Activated naive CD4-positive, alpha-beta T cell treated with anti-CD3 and anti-CD28 coated beads, Interleukin-2, amount 10 ng/mL, durations not matched to agents 7 days and 5 days (primary cell): Measurements from ENCODE around the gene SCAPER.
"Not testable (repeated sequence)": the region's sequence is repeated elsewhere in the genome, so short reads cannot be mapped to it uniquely, and the experiment has no call there.

Experiments used
- CTCF ChIA-PET: fragments of 350-600 bp; sonication (Branson Sonifier 250); formaldehyde crosslinking; loops from one replicate; lab custom pipeline; 2021; ENCODE audit warnings: antibody characterized with exemption; lab: Charles Lee
- DNase-seq: peaks from one replicate; pipeline ENCODE4 v3.0.0-alpha.2; 2020
- H3K27ac Mint-ChIP-seq: one replicate; pipeline ENCODE4 v1.8.0; 2021; ENCODE audit warnings: mild to moderate bottlenecking, moderate library complexity, mixed read lengths
- H3K27me3 Mint-ChIP-seq: one replicate; pipeline ENCODE4 v1.8.0; 2021; ENCODE audit warnings: mild to moderate bottlenecking, mixed read lengths
- H3K36me3 Mint-ChIP-seq: one replicate; pipeline ENCODE4 v1.8.0; 2021; ENCODE audit warnings: mixed read lengths
- H3K4me1 Mint-ChIP-seq: one replicate; pipeline ENCODE4 v1.8.0; 2021; ENCODE audit warnings: mixed read lengths
- H3K4me3 Mint-ChIP-seq: one replicate; pipeline ENCODE4 v1.8.0; 2021; ENCODE audit warnings: mild to moderate bottlenecking, moderate library complexity, mixed read lengths
- H3K9me3 Mint-ChIP-seq: one replicate; pipeline ENCODE4 v1.8.0; 2021; ENCODE audit warnings: mixed read lengths

SCAPER gene

DNA sequence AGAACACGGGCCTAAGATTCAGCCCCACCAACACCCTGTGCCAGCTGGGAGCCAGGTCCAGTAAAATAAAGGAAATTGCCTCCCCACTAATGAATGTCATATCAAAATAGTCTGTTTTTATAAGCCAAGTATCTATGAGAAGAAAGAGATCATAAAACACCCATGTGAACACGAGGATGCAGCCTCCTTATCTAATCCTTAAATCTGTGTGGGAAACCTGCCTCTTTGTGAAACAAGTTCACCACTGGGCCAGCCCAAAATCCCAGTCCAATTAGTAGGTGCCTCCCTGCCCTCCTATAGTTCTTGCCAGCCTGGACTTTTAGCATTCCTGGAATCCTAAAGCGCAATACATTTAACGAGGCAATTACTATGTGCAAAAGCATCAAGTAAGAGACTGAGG is 42.0 kb downstream of the SCAPER start:
- H3K27ac Mint-ChIP-seq = no peak overlapping the region
- H3K36me3 Mint-ChIP-seq = peaks cover 1% of the 10 kb centered on the region
- H3K4me1 Mint-ChIP-seq = peaks cover 11% of the 10 kb centered on the region
- H3K27me3 Mint-ChIP-seq = no peaks in the 10 kb centered on the region
- no peak overlapping the region for H3K4me3 Mint-ChIP-seq
- CTCF ChIA-PET = no interaction called here
- H3K9me3 Mint-ChIP-seq = no peaks in the 10 kb centered on the region
- no peak for DNase-seq

DNA sequence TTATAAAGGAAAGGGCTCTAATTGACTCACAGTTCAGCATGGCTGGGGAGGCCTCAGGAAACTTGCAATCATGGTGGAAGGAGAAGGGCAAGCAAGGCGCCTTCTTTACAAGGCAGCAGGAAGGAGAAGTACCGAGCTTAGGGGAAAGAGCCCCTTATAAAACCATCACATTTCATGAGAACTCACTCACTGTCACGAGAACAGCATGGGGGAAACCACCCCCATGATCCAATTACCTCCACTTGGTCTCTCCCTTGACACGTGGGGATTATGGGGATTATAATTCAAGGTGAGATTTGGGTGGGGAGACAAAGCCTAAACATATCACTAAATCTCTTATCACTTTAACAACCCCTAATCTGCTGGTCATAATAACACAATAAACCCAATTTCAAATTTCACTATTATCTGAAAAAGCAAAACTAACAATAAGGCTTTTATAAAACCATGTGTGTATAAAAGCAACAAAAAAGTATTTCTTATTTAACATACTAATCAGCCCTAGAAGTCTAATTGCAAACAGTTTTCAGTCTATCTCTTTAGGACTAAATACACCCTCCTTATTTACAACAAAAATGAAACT is 43.2 kb downstream of the SCAPER start:
- Mint-ChIP-seq H3K9me3 (no peaks in the 10 kb centered on the region), H3K27ac (no peak overlapping the region), H3K4me1 (peaks cover 11% of the 10 kb centered on the region), H3K27me3 (no peaks in the 10 kb centered on the region), H3K36me3 (peaks cover 1% of the 10 kb centered on the region), H3K4me3 (no peak overlapping the region)
- DNase-seq = no peak
- CTCF ChIA-PET = interaction anchor here (0.7 kb wide), 1 partner anchor 218 kb away, joined by 3 read pairs; no protein-coding TSS in a partner anchor

DNA sequence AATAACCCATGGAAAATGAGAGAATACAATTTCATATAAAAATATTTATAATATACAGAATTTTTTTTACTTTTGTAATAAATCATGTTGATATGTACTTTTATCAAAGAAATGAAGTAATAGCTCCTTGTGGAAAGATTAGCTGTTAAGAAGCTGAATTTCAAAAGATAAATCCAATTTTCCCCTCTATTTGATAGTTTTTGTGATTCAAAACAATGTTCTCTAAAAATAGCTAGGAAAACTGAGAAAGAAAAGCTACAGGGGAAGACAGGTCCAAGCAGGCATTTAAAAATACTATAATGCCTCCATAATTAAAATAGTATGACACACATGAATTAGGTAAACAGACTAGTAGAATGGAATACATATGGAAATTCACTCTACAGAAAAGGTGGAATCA is 44.9 kb downstream of the SCAPER start:
- CTCF ChIA-PET = no interaction called here
- DNase-seq = no peak

DNA sequence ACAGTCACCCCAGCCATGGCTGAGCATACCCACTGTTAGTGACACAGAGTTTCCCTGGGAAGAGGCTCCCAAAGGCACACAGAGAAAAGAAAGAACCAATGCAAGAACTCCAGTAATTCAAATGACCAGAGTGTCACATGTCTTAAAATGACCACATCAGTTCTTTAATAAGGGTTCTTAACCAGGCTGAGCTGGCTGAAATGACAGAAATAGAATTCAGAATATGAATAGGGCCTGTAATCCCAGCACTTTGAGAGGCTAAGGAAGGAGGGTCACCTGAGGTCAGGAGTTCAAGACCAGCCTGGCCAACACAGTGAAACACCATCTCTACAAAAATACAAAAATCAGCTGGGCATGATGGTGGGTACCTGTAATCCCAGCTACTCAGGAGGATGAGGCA is 54.8 kb downstream of the SCAPER start:
- DNase-seq, H3K27ac Mint-ChIP-seq, H3K27me3 Mint-ChIP-seq, H3K4me1 Mint-ChIP-seq, H3K4me3 Mint-ChIP-seq, CTCF ChIA-PET: not testable (repeated sequence)
- Mint-ChIP-seq H3K36me3 (peaks cover 65% of the 10 kb centered on the region), H3K9me3 (peaks cover 29% of the 10 kb centered on the region)

More for the DNA sequence above, 44.9 kb downstream of the SCAPER start:
- Mint-ChIP-seq H3K27me3 (no peaks in the 10 kb centered on the region), H3K36me3 (peaks cover 11% of the 10 kb centered on the region), H3K4me1 (peaks cover 2% of the 10 kb centered on the region), H3K27ac (no peak overlapping the region), H3K4me3 (no peak overlapping the region), H3K9me3 (peaks cover 2% of the 10 kb centered on the region)

GRCh38 chr15:76846782-76847181 is 58.4 kb downstream of the SCAPER start:
- peaks cover 33% of the 10 kb centered on the region for H3K36me3 Mint-ChIP-seq
- peaks cover 10% of the 10 kb centered on the region for H3K9me3 Mint-ChIP-seq
- H3K27ac Mint-ChIP-seq = no peak overlapping the region
- no peaks in the 10 kb centered on the region for H3K4me1 Mint-ChIP-seq
- CTCF ChIA-PET = no interaction called here
- DNase-seq = no peak
- no peaks in the 10 kb centered on the region for H3K27me3 Mint-ChIP-seq
- no peak overlapping the region for H3K4me3 Mint-ChIP-seq

- CTCF ChIA-PET = no interaction called here
Measured at GRCh38 chr15:76844096-76844495, 61.0 kb downstream of the SCAPER start.

DNA sequence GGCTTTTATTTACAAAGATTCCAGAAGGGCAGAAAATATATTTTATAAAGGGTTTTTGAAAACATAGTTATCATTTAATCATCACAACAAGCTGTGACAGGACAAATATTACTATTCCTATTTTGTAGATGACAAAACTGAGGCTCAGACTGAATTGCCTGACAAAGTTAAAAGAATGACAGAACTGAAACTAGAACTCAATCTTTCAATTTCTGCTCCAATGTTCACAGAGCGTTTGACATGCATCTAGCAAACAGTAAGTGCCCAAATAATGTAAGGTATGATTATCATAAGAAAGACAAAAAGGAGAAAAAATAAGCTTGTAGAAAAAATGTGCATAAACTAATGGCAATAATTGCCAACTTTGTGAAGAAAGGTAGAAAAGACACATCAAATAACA is 61.9 kb downstream of the SCAPER start:
- H3K9me3 Mint-ChIP-seq = no peaks in the 10 kb centered on the region

More at GRCh38 chr15:76844096-76844495, 61.0 kb downstream of the SCAPER start:
- no peaks in the 10 kb centered on the region for H3K4me1 Mint-ChIP-seq
- no peaks in the 10 kb centered on the region for H3K27me3 Mint-ChIP-seq
- H3K36me3 Mint-ChIP-seq = peaks cover 10% of the 10 kb centered on the region
- H3K9me3 Mint-ChIP-seq = no peaks in the 10 kb centered on the region
- no peak overlapping the region for H3K27ac Mint-ChIP-seq
- no peak for DNase-seq
- no peak overlapping the region for H3K4me3 Mint-ChIP-seq

DNA sequence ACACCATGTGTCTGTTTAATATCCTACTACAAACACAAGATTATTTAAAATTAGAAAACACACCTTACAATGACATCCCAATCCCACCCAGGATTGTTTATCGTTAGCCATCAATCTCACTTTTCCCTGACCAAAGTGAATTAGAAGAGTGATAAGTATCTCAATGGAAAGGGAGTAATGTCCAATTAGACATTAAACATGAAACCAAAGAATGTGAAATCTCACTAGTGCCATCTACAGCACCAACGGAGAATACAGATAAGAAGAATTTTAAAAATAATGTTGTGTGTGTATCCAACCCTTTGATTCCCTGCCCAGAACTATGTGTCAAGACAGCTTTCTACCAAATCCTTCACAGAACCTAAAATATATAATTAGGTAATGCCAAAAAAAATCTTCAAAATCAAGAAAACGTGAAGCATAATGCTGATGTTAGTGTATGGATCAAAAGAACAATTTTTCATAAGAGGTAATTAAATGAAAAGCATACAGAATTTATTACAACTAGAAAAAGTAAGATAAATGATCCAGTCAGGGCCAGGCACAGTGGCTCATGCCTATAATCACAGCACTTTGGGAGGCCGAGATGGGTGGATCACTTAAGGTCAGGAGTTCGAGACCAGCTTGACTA is 64.2 kb downstream of the SCAPER start:
- no peak overlapping the region for H3K4me3 Mint-ChIP-seq
- no peak overlapping the region for H3K27ac Mint-ChIP-seq
- CTCF ChIA-PET = interaction anchor here (1.1 to 1.5 kb wide), 2 partner anchors 25 to 650 kb away, joined by 3 read pairs; no protein-coding TSS in a partner anchor
- DNase-seq = no peak
- peaks cover 8% of the 10 kb centered on the region for H3K36me3 Mint-ChIP-seq
- H3K27me3 Mint-ChIP-seq = no peaks in the 10 kb centered on the region
- no peaks in the 10 kb centered on the region for H3K4me1 Mint-ChIP-seq
- H3K9me3 Mint-ChIP-seq = peaks cover 5% of the 10 kb centered on the region

More for the DNA sequence above, 61.9 kb downstream of the SCAPER start:
- Mint-ChIP-seq H3K27me3 (no peaks in the 10 kb centered on the region), H3K36me3 (peaks cover 8% of the 10 kb centered on the region), H3K27ac (no peak overlapping the region), H3K4me1 (no peaks in the 10 kb centered on the region), H3K4me3 (no peak overlapping the region)
- DNase-seq = no peak
- CTCF ChIA-PET = interaction anchor here (0.9 kb wide), 1 partner anchor 79 kb away, joined by 3 read pairs; no protein-coding TSS in a partner anchor

DNA sequence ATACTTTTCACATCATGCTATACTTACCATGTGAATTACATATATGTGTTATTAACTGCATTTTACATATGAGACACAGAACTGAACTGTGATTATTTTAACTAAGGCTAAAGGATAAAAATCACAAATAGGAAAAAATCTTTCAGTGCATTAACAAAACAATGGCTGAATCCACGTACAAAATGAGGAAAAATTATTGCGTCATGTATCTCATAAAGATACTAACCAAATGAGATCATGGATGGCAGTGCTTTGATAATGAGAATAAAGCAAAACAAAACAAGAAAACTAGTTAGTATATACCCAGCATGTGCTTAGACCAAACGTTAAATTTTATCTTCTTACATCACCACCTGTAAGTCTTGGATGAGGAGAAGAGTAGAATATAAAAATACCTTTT is 66.0 kb downstream of the SCAPER start:
- no peak for DNase-seq
- peaks cover 10% of the 10 kb centered on the region for H3K9me3 Mint-ChIP-seq
- no peak overlapping the region for H3K27ac Mint-ChIP-seq
- H3K4me3 Mint-ChIP-seq = no peak overlapping the region
- CTCF ChIA-PET = interaction anchor here (0.7 kb wide), 1 partner anchor 603 kb away, joined by 3 read pairs; no protein-coding TSS in a partner anchor
- H3K36me3 Mint-ChIP-seq = peaks cover 14% of the 10 kb centered on the region
- H3K27me3 Mint-ChIP-seq = no peaks in the 10 kb centered on the region
- H3K4me1 Mint-ChIP-seq = no peaks in the 10 kb centered on the region

DNA sequence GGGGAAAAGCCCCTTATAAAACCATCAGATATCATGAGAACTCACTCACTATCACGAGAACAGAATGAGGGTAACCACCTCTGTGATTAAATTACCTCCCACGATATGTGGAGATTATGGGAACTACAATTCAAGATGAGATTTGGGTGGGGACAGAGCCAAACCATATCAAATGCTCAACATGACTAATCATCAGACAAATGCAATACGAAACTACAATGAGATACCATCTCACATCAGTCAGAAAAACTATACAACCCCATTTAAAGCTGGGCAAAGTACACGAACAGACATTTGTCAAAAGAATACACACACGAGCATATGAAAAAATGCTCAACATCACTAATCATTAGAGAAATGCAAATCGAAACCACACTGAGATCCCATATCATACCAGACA is 67.7 kb downstream of the SCAPER start:
- Mint-ChIP-seq H3K27ac (no peak overlapping the region), H3K27me3 (no peaks in the 10 kb centered on the region), H3K4me1 (no peaks in the 10 kb centered on the region), H3K4me3 (no peak overlapping the region), H3K9me3 (peaks cover 21% of the 10 kb centered on the region), H3K36me3 (peaks cover 27% of the 10 kb centered on the region)
- no peak for DNase-seq
- CTCF ChIA-PET = interaction anchor here (0.9 kb wide), 1 partner anchor 16 kb away, joined by 3 read pairs; no protein-coding TSS in a partner anchor

DNA sequence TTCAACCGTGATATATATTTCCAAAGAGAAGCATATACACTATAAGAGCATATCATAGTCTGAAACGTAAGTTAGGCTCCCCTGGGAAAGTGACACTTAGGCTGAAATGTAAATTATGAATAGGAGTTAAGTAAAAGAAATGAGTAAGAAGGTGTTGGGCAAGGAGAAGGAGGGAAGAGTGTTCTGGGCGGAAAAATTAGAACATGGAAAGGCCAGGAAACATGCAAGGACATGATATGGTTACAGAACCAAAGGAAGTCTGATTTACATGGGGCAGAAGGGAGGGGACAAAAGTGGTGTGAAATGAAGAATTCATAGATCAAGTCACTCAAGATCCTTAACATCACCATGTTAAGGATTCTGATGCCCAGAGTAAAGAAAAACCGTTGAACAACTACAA is 75.2 kb downstream of the SCAPER start:
- H3K9me3 Mint-ChIP-seq = peaks cover 16% of the 10 kb centered on the region
- DNase-seq = no peak
- CTCF ChIA-PET = no interaction called here
- H3K27ac Mint-ChIP-seq = no peak overlapping the region
- H3K4me1 Mint-ChIP-seq = no peaks in the 10 kb centered on the region
- H3K36me3 Mint-ChIP-seq = peaks cover 20% of the 10 kb centered on the region
- no peak overlapping the region for H3K4me3 Mint-ChIP-seq
- no peaks in the 10 kb centered on the region for H3K27me3 Mint-ChIP-seq

DNA sequence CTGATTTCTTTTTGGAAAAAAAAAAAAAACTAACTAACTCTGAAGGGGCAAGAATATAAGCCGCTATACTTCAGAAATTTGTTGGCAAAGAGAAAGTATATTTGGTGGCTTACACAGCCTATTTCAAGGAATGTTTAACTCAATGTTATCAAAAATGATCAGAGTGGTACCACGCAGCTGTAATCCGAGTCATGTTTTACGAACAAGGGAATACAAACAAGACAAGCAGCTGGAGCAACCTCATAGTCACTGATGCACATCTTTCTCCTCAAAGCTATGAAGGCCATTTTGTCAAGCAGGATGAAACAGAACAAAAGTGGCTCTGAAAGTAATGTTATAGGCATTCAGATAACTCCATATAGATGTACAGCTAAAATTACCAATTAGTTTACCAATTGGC is 81.2 kb downstream of the SCAPER start:
- no peak overlapping the region for H3K4me3 Mint-ChIP-seq
- peaks cover 4% of the 10 kb centered on the region for H3K36me3 Mint-ChIP-seq
- DNase-seq = no peak
- CTCF ChIA-PET = no interaction called here
- H3K27ac Mint-ChIP-seq = no peak overlapping the region
- no peaks in the 10 kb centered on the region for H3K27me3 Mint-ChIP-seq
- no peaks in the 10 kb centered on the region for H3K9me3 Mint-ChIP-seq
- H3K4me1 Mint-ChIP-seq = peaks cover 8% of the 10 kb centered on the region

DNA sequence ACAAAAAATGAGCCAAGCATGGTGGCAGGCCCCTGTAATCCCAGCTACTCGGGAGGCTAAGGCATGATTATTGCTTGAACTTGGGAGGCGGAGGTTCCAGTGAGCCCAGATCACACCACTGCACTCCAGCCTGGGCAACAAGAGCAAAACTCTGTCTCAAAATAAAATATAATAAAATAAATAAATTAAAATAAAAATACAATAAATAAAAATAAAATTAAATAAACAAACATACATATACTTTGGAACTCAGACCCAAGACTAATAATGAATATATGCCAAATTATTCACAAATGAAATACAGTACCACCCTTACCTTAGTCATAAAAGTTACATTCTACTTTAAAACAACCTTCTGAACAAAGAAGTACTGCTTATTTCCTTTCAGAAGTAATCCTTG is 81.8 kb downstream of the SCAPER start:
- peaks cover 6% of the 10 kb centered on the region for H3K36me3 Mint-ChIP-seq
- CTCF ChIA-PET = no interaction called here
- H3K4me3 Mint-ChIP-seq = no peak overlapping the region
- no peak overlapping the region for H3K27ac Mint-ChIP-seq
- no peak for DNase-seq
- H3K27me3 Mint-ChIP-seq = no peaks in the 10 kb centered on the region
- H3K4me1 Mint-ChIP-seq = peaks cover 10% of the 10 kb centered on the region
- H3K9me3 Mint-ChIP-seq = peaks cover 2% of the 10 kb centered on the region

DNA sequence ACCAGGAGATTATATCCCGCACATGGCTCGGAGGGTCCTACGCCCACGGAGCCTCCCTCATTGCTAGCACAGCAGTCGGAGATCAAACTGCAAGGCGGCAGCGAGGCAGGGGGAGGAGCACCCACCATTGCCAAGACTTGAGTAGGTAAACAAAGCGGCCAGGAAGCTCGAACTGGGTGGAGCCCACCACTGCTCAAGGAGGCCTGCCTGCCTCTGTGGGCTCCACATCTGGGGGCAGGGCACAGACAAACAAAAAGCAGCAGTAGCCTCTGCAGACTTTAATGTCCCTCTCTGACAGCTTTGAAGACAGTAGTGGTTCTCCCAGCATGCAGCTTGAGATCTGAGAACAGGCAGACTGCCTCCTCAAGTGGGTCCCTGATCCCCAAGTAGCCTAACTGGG is 86.2 kb downstream of the SCAPER start:
- H3K4me3 Mint-ChIP-seq, CTCF ChIA-PET, H3K27ac Mint-ChIP-seq, H3K9me3 Mint-ChIP-seq, H3K27me3 Mint-ChIP-seq, H3K36me3 Mint-ChIP-seq, DNase-seq: not testable (repeated sequence)
- H3K4me1 Mint-ChIP-seq = peaks cover 12% of the 10 kb centered on the region

- Mint-ChIP-seq H3K4me1 (peaks cover 12% of the 10 kb centered on the region), H3K9me3 (peaks cover 3% of the 10 kb centered on the region), H3K27me3 (no peaks in the 10 kb centered on the region), H3K36me3 (peaks cover 9% of the 10 kb centered on the region), H3K4me3 (no peak overlapping the region), H3K27ac (no peak overlapping the region)
- no peak for DNase-seq
- CTCF ChIA-PET = no interaction called here
Measured at GRCh38 chr15:76815421-76815820, 89.7 kb downstream of the SCAPER start.
